Measurements from ENCODE around the gene MYO5B.

MYO5B gene

GRCh38 chr18:49993299-49993698, 201.6 kb downstream of the MYO5B start:
- Histone ChIP-seq H3K4me3 (ENCODE audit: low read depth, low read length) (no peak overlapping the region), H3K9ac (ENCODE audit: low read length) (no peak overlapping the region), H3K9me3 (ENCODE audit: control insufficient read depth, insufficient read depth, low read depth, low read length) (no peaks in the 10 kb centered on the region), H3K27ac (ENCODE audit: low read depth, low read length) (no peak overlapping the region), H3K27me3 (ENCODE audit: control insufficient read depth, insufficient read depth, low read length) (no peaks in the 10 kb centered on the region), H3K4me1 (ENCODE audit: control insufficient read depth, insufficient read depth, low read length) (peaks cover 21% of the 10 kb centered on the region), H3K36me3 (ENCODE audit: control insufficient read depth, insufficient read depth, low read length) (no peaks in the 10 kb centered on the region)

- H3K9me3 ChIP-seq (ENCODE audit: control insufficient read depth, insufficient read depth, low read depth, low read length) = no peaks in the 10 kb centered on the region
- H3K27me3 ChIP-seq (ENCODE audit: control insufficient read depth, insufficient read depth, low read length) = no peaks in the 10 kb centered on the region
- H3K27ac ChIP-seq (ENCODE audit: low read depth, low read length) = no peak overlapping the region
- peaks cover 17% of the 10 kb centered on the region for H3K4me1 ChIP-seq (ENCODE audit: control insufficient read depth, insufficient read depth, low read length)
- no peaks in the 10 kb centered on the region for H3K36me3 ChIP-seq (ENCODE audit: control insufficient read depth, insufficient read depth, low read length)
- H3K4me3 ChIP-seq (ENCODE audit: low read depth, low read length) = no peak overlapping the region
- no peak overlapping the region for H3K9ac ChIP-seq (ENCODE audit: low read length)
Observed at GRCh38 chr18:49988733-49989132, 206.2 kb downstream of the MYO5B start.

DNA sequence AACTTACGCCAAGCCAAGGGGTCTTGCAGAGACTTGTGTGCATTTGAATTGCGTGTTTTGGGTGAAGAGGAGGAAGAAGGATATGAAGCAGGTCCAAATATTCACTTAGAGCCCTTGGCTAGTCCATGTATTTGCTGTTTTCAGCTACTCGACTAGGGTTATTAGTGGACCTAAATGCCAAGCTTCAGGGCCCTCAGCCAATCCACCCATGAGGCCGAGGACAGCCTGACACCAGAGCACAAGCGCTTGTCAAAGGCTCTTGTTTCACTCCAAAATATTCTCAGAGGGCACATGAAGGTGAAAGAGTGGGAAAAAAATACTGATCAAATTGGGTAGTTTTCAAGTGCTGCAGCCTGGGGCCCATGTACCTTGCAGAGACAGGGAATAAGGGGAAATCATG, 206.8 kb downstream of the MYO5B start:
- Histone ChIP-seq H3K36me3 (ENCODE audit: control insufficient read depth, insufficient read depth, low read length) (no peaks in the 10 kb centered on the region), H3K27ac (ENCODE audit: low read depth, low read length) (no peak overlapping the region), H3K4me3 (ENCODE audit: low read depth, low read length) (no peak overlapping the region), H3K4me1 (ENCODE audit: control insufficient read depth, insufficient read depth, low read length) (peaks cover 17% of the 10 kb centered on the region), H3K9ac (ENCODE audit: low read length) (no peak overlapping the region), H3K27me3 (ENCODE audit: control insufficient read depth, insufficient read depth, low read length) (no peaks in the 10 kb centered on the region), H3K9me3 (ENCODE audit: control insufficient read depth, insufficient read depth, low read depth, low read length) (no peaks in the 10 kb centered on the region)

- H3K27ac ChIP-seq (ENCODE audit: low read depth, low read length) = no peak overlapping the region
- no peaks in the 10 kb centered on the region for H3K27me3 ChIP-seq (ENCODE audit: control insufficient read depth, insufficient read depth, low read length)
- H3K9me3 ChIP-seq (ENCODE audit: control insufficient read depth, insufficient read depth, low read depth, low read length) = no peaks in the 10 kb centered on the region
- H3K36me3 ChIP-seq (ENCODE audit: control insufficient read depth, insufficient read depth, low read length) = no peaks in the 10 kb centered on the region
- H3K4me1 ChIP-seq (ENCODE audit: control insufficient read depth, insufficient read depth, low read length) = peaks cover 17% of the 10 kb centered on the region
- H3K9ac ChIP-seq (ENCODE audit: low read length) = no peak overlapping the region
- no peak overlapping the region for H3K4me3 ChIP-seq (ENCODE audit: low read depth, low read length)
Observed at GRCh38 chr18:49985236-49985635, 209.7 kb downstream of the MYO5B start.

DNA sequence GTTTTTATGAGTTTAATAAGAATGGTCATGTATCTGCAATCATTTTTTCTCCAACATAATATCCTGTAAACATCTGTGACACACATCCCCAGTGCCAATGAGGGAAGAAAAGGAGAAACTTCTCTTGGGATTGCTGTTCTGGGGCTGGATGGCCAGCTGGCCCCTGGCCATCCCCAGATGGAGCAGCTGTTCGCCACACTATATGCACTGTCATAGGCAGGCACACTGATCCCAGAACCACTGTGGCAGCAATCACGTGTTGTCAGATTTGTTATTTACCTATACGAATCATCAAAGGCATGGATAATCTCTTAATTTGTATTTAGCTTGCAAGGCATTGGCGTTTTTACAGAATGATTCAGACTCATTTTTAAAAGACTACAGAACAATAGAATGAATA, 214.1 kb downstream of the MYO5B start:
- H3K9ac ChIP-seq (ENCODE audit: low read length) = no peak overlapping the region
- H3K27me3 ChIP-seq (ENCODE audit: control insufficient read depth, insufficient read depth, low read length) = no peaks in the 10 kb centered on the region
- no peak overlapping the region for H3K4me3 ChIP-seq (ENCODE audit: low read depth, low read length)
- H3K9me3 ChIP-seq (ENCODE audit: control insufficient read depth, insufficient read depth, low read depth, low read length) = no peaks in the 10 kb centered on the region
- no peaks in the 10 kb centered on the region for H3K4me1 ChIP-seq (ENCODE audit: control insufficient read depth, insufficient read depth, low read length)
- no peaks in the 10 kb centered on the region for H3K36me3 ChIP-seq (ENCODE audit: control insufficient read depth, insufficient read depth, low read length)
- no peak overlapping the region for H3K27ac ChIP-seq (ENCODE audit: low read depth, low read length)

GRCh38 chr18:49976795-49977560, 218.0 kb downstream of the MYO5B start:
- Histone ChIP-seq H3K9ac (ENCODE audit: low read length) (no peak overlapping the region), H3K4me3 (ENCODE audit: low read depth, low read length) (no peak overlapping the region), H3K9me3 (ENCODE audit: control insufficient read depth, insufficient read depth, low read depth, low read length) (no peaks in the 10 kb centered on the region), H3K27ac (ENCODE audit: low read depth, low read length) (no peak overlapping the region), H3K27me3 (ENCODE audit: control insufficient read depth, insufficient read depth, low read length) (no peaks in the 10 kb centered on the region), H3K4me1 (ENCODE audit: control insufficient read depth, insufficient read depth, low read length) (no peaks in the 10 kb centered on the region), H3K36me3 (ENCODE audit: control insufficient read depth, insufficient read depth, low read length) (no peaks in the 10 kb centered on the region)

DNA sequence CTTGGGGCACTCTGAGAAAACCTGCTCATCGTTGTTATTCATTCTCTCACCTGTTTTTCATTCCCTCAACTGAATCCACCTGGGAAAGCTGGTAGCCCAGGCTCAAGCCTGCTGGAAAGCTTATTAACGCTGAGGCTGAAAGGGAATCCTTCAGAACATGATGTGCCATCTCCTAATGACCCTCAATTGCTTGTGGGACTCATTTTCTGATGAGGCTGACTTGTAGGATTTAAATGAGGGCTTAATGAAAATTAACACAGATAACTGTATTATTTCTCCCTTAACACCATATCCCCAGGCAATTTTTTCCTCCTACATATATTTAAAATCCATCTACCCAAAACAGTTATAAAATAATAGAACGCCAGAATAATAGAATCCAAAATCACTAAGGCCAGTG, 218.9 kb downstream of the MYO5B start:
- H3K4me3 ChIP-seq (ENCODE audit: low read depth, low read length) = no peak overlapping the region
- H3K27me3 ChIP-seq (ENCODE audit: control insufficient read depth, insufficient read depth, low read length) = no peaks in the 10 kb centered on the region
- H3K4me1 ChIP-seq (ENCODE audit: control insufficient read depth, insufficient read depth, low read length) = no peaks in the 10 kb centered on the region
- no peak overlapping the region for H3K9ac ChIP-seq (ENCODE audit: low read length)
- H3K27ac ChIP-seq (ENCODE audit: low read depth, low read length) = no peak overlapping the region
- no peaks in the 10 kb centered on the region for H3K36me3 ChIP-seq (ENCODE audit: control insufficient read depth, insufficient read depth, low read length)
- no peaks in the 10 kb centered on the region for H3K9me3 ChIP-seq (ENCODE audit: control insufficient read depth, insufficient read depth, low read depth, low read length)

DNA sequence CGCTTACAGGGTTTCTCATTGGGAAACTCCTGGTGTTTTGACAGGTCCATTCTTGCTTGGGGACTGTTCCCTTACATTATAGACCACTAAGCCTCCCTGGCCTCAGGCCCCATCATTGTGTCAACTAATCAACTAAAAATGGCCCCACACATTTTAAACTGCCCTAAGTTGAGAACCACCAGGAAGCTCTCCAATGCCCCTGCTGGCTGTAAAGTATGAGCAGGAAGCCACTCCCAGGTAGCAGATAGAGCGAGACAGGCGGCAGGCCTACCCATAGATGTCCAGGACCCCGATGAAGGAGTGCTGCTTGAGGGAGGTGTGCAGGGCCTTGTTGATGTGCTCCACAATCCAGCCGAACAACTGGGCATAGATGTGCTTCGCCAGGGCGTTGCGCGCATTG, 220.9 kb downstream of the MYO5B start:
- no peak overlapping the region for H3K27ac ChIP-seq (ENCODE audit: low read depth, low read length)
- H3K36me3 ChIP-seq (ENCODE audit: control insufficient read depth, insufficient read depth, low read length) = no peaks in the 10 kb centered on the region
- H3K4me3 ChIP-seq (ENCODE audit: low read depth, low read length) = no peak overlapping the region
- H3K27me3 ChIP-seq (ENCODE audit: control insufficient read depth, insufficient read depth, low read length) = no peaks in the 10 kb centered on the region
- no peaks in the 10 kb centered on the region for H3K4me1 ChIP-seq (ENCODE audit: control insufficient read depth, insufficient read depth, low read length)
- no peaks in the 10 kb centered on the region for H3K9me3 ChIP-seq (ENCODE audit: control insufficient read depth, insufficient read depth, low read depth, low read length)
- H3K9ac ChIP-seq (ENCODE audit: low read length) = no peak overlapping the region

DNA sequence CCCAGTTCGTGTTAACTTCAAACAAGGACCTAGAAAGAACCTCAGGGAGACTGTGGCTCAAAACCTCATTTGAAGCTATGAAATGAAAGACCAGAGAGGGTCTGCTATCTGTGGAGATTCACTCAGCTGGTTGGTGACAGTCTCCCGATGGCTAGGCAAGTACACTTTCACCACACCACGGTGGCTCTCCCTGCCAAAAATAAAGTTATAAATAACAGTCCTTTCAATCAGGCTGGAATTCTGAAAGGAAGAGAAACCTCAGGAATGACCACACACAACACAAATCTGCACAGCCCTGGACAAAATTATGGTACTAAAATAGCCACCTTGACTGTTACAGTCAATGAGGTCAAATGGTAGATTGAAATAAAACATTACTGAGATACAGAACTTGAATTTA, 221.4 kb downstream of the MYO5B start:
- no peaks in the 10 kb centered on the region for H3K36me3 ChIP-seq (ENCODE audit: control insufficient read depth, insufficient read depth, low read length)
- H3K9ac ChIP-seq (ENCODE audit: low read length) = no peak overlapping the region
- no peaks in the 10 kb centered on the region for H3K27me3 ChIP-seq (ENCODE audit: control insufficient read depth, insufficient read depth, low read length)
- no peak overlapping the region for H3K27ac ChIP-seq (ENCODE audit: low read depth, low read length)
- no peak overlapping the region for H3K4me3 ChIP-seq (ENCODE audit: low read depth, low read length)
- H3K9me3 ChIP-seq (ENCODE audit: control insufficient read depth, insufficient read depth, low read depth, low read length) = no peaks in the 10 kb centered on the region
- H3K4me1 ChIP-seq (ENCODE audit: control insufficient read depth, insufficient read depth, low read length) = no peaks in the 10 kb centered on the region

DNA sequence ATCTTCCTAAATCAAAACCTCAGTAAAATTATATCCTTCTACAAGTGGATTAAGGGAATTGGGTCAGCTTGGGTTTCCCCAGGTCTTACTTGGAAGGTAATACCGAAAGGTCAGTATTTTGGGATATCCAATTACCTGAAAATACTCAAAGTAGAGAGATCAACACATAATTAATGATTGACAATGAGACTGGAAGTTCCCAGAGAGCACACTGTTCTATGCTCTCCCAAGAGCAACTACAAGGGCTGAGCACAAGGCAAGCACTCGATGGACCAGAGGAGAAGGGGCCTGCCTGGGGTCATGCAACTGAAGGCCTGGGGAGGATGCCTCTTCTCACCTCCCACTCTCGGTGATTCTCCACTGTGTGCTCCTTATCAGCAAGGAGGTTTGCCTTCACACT, 222.4 kb downstream of the MYO5B start:
- H3K9me3 ChIP-seq (ENCODE audit: control insufficient read depth, insufficient read depth, low read depth, low read length) = no peaks in the 10 kb centered on the region
- no peak overlapping the region for H3K27ac ChIP-seq (ENCODE audit: low read depth, low read length)
- H3K36me3 ChIP-seq (ENCODE audit: control insufficient read depth, insufficient read depth, low read length) = no peaks in the 10 kb centered on the region
- no peak overlapping the region for H3K4me3 ChIP-seq (ENCODE audit: low read depth, low read length)
- no peaks in the 10 kb centered on the region for H3K27me3 ChIP-seq (ENCODE audit: control insufficient read depth, insufficient read depth, low read length)
- no peaks in the 10 kb centered on the region for H3K4me1 ChIP-seq (ENCODE audit: control insufficient read depth, insufficient read depth, low read length)
- no peak overlapping the region for H3K9ac ChIP-seq (ENCODE audit: low read length)

GRCh38 chr18:49971462-49971861, 223.5 kb downstream of the MYO5B start:
- H3K9ac ChIP-seq (ENCODE audit: low read length) = no peak overlapping the region
- no peaks in the 10 kb centered on the region for H3K36me3 ChIP-seq (ENCODE audit: control insufficient read depth, insufficient read depth, low read length)
- no peaks in the 10 kb centered on the region for H3K27me3 ChIP-seq (ENCODE audit: control insufficient read depth, insufficient read depth, low read length)
- no peak overlapping the region for H3K27ac ChIP-seq (ENCODE audit: low read depth, low read length)
- H3K4me3 ChIP-seq (ENCODE audit: low read depth, low read length) = no peak overlapping the region
- H3K4me1 ChIP-seq (ENCODE audit: control insufficient read depth, insufficient read depth, low read length) = no peaks in the 10 kb centered on the region
- H3K9me3 ChIP-seq (ENCODE audit: control insufficient read depth, insufficient read depth, low read depth, low read length) = no peaks in the 10 kb centered on the region

Measured in HUES6 (cell line).